PFSK-1 (cell line): ENCODE measurements around the gene FCRL5.

ENCODE experiments used
- FOXP2 ChIP-seq: optimal IDR thresholded peaks from 2 replicates; pipeline ENCODE3; 2011; ENCODE audit warnings: borderline replicate concordance, control low read depth, inconsistent platforms; ENCODE audit not compliant: insufficient read depth; ENCODE audit errors: extremely low read length, extremely low read depth
- POLR2AphosphoS5 ChIP-seq: IDR thresholded peaks from 2 replicates; pipeline ENCODE4 v1.6.1; 2012; ENCODE audit warnings: low read depth, mild to moderate bottlenecking, control low read depth, low read length, moderate library complexity
- REST ChIP-seq, 2 experiments: IDR thresholded peaks; 2 replicates each; pipeline versions ENCODE4 v1.6.1 to v1.8.0; 2011 to 2012; ENCODE audit warnings: low read depth in 2 of 2, low read length in 2 of 2, control low read depth in 1 of 2, inconsistent platforms in 1 of 2, mild to moderate bottlenecking in 1 of 2, moderate library complexity in 1 of 2; ENCODE audit not compliant: insufficient read depth in 1 of 2
- SIN3A ChIP-seq: IDR thresholded peaks from 2 replicates; pipeline ENCODE4 v1.6.1; 2012; ENCODE audit warnings: mild to moderate bottlenecking, low read length, moderate library complexity, borderline replicate concordance; ENCODE audit not compliant: insufficient read depth
- TAF1 ChIP-seq: IDR thresholded peaks from 2 replicates; pipeline ENCODE4 v1.6.1; 2012; ENCODE audit warnings: low read length, control low read depth, borderline replicate concordance; ENCODE audit not compliant: insufficient read depth

The FCRL5 gene

DNA sequence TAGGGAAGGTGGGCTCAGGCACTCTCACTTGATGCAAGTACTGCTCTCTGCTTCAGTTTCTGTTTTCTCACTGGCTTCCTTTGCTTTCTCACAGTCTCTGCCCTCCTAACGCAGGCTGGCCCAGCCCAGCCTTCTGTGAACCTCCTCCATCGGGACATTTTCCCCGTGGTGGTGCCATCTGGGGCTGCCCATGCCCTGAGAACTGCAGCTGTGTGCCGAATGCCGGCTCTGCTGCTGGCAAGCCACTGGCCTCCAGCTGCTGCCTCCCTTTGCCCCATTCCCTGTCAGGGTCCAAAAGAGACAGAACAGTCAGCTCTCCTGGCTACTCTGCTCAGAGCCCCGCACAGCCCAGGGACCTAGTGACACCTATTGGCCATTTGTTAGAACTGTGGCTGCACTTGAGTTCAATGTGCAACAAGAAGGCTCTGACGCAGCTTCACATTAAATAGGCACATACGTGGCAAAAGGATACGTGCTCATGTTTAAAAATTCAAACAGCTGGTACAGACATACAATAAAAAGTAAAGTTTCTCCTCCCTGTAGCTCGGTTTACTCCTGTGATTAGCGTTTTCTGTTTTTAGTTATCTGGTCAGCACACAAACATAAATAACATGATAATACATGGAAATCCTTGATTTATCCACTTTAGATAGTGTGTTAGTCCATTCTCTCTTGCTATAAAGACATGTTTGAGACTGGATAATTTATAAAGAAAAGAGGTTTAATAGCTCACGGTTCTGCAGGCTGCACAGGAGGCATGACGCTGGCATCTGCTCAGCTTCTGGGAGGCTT lies 46.6 kb downstream of the FCRL5 start:
- TF ChIP-seq POLR2AphosphoS5 (no peak), FOXP2 (no peak), TAF1 (no peak), SIN3A (no peak), REST (IDR thresholded peaks at IDR 0.05; ENCODE audit: insufficient read depth in 1 of 2, low read depth in 2 of 2, low read length in 2 of 2) (no peak)

GRCh38 chr1:157504646-157505045 lies 47.7 kb downstream of the FCRL5 start:
- TF ChIP-seq SIN3A (no peak), FOXP2 (no peak), TAF1 (no peak), POLR2AphosphoS5 (no peak), REST (IDR thresholded peaks at IDR 0.05; ENCODE audit: insufficient read depth in 1 of 2, low read depth in 2 of 2, low read length in 2 of 2) (no peak)

DNA sequence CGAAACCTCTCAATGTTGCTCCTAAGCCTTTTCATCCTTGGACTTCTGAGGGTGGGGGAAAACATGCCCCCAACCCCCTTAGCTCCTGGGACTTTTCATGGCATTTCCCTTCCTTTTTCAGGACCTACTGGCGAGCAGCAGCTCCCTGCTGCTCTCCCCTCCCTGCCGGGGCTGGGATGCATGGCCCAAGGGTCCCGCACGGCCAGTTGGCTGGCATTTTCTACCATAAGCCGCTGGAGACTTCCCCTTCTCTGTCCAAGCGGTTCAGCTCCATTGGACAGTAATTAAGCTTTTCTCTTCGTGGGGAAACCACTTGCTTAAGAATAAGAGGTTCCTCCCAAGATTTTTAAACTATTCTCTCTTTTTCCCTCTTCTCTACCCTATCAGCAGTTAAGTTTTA lies 52.8 kb downstream of the FCRL5 start:
- TF ChIP-seq REST (IDR thresholded peaks at IDR 0.05; ENCODE audit: insufficient read depth in 1 of 2, low read depth in 2 of 2, low read length in 2 of 2) (no peak), SIN3A (no peak), TAF1 (no peak)

DNA sequence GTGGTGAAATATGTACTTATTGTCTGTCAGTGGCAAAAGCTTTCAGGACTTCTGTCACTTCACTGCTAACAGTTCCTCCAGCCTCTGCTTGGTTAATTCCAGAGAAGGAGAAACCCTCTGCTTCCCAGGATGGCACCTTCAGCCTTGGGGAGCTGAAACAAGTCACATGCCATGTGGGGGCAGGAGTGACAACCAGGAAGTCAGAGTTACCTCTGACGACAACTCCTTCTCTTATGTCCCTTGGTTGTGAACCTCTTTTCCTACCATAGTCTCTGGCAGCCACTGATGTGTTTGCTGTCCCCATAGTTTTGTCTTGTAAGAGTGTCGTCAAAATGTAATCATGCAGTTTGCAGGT lies 53.6 kb downstream of the FCRL5 start:
- TF ChIP-seq SIN3A (no peak), FOXP2 (no peak), REST (IDR thresholded peaks at IDR 0.05; ENCODE audit: insufficient read depth in 1 of 2, low read depth in 2 of 2, low read length in 2 of 2) (no peak), TAF1 (no peak), POLR2AphosphoS5 (no peak)
